Testis (tissue), 3 donors: Measurements from ENCODE around the gene VWA2. TPM values are rescaled to one million over a fixed set of nuclear protein-coding genes. Genes with fewer than 3 reads are reported as not detected.

Experiments
- DNase-seq: peaks from one replicate; pipeline ENCODE4 v3.0.0-alpha.2; 2019
- H3K27ac ChIP-seq, 2 donors: fragments of 200-600 bp; sonication (generic); one replicate each; pipeline ENCODE4 v1.5.1; 2019
- H3K27me3 ChIP-seq: fragments of 200-600 bp; sonication (generic); one replicate; pipeline ENCODE4 v1.5.1; 2019
- H3K36me3 ChIP-seq: fragments of 200-600 bp; sonication (generic); one replicate; pipeline ENCODE4 v1.5.1; 2017; ENCODE audit warnings: low read depth; ENCODE audit errors: missing control alignments
- H3K4me1 ChIP-seq: fragments of 200-600 bp; sonication (generic); one replicate; pipeline ENCODE4 v1.5.1; 2019
- H3K4me3 ChIP-seq, 2 donors: fragments of 200-600 bp; sonication (generic); one replicate each; pipeline ENCODE4 v1.5.1; 2017 to 2019
- H3K9me3 ChIP-seq: fragments of 200-600 bp; sonication (generic); one replicate; pipeline ENCODE4 v1.5.1; 2017
- CTCF ChIP-seq, 3 experiments: fragments of 450-650 bp in 2 of 3; fragments of 200-600 bp in 1 of 3; sonication (generic) in 1 of 3; IDR thresholded peaks; one replicate each; pipeline ENCODE4 v1.5.1; 2016 to 2019; ENCODE audit warnings: antibody characterized with exemption in 3 of 3, mild to moderate bottlenecking in 2 of 3, moderate library complexity in 1 of 3
- POLR2A ChIP-seq: fragments of 450-650 bp; IDR thresholded peaks from one replicate; pipeline ENCODE4 v1.6.1; 2017; ENCODE audit warnings: antibody characterized with exemption, mild to moderate bottlenecking, moderate library complexity
- WGBS, 2 donors: methylation state at CpG; one replicate each; pipeline ENCODE4 v1.1.5; 2018; 5-methylcytosine and 5-hydroxymethylcytosine counted together
- intact Hi-C: fragments of 100-400 bp; cut with DNase I; formaldehyde crosslinking; loops from one replicate; pipeline ENCODE4 v1.15.1; 2023; ENCODE audit warnings: low total_unique reads
- polyA plus RNA-seq: library from polyadenylated mRNA; stranded (reverse); fragments of 350-450 nt; fragmentation: Illumina TruSeq; extraction: RNeasy Lipid Tissue Mini Kit (QIAGEN cat#74804); gene quantifications from one replicate; pipeline ENCODE4 v1.2.3, GENCODE V29; 2014; ENCODE audit warnings: low read depth, low replicate concordance; ENCODE audit not compliant: insufficient read depth
- total RNA-seq, 2 donors: library from RNA; depleted of rRNA; stranded (reverse); fragments of >200 nt; gene quantifications; one replicate each; pipeline ENCODE4 v1.2.3, GENCODE V29; 2016

VWA2 gene
- total and polyA plus RNA-seq, 3 donors from 2014 or later: 2.4 to 2.6 (median 2.4) TPM

- whole genome bisulfite sequencing, 2 donors: 94% methylated on average over 2 of the region's 2 CpGs
- no peak overlapping the region for H3K4me3 ChIP-seq
- intact Hi-C loops: no loop called here
- no peaks in the 10 kb centered on the region for H3K9me3 ChIP-seq
- no peaks in the 10 kb centered on the region for H3K36me3 ChIP-seq
- TF ChIP-seq CTCF (IDR thresholded peaks at IDR 0.05) (no peak), POLR2A (no peak)
- no peak for DNase-seq
- no peaks in the 10 kb centered on the region for H3K4me1 ChIP-seq
- no peak overlapping the region for H3K27ac ChIP-seq
- no peaks in the 10 kb centered on the region for H3K27me3 ChIP-seq
Observed at GRCh38 chr10:114220281-114220680, 18.8 kb upstream of the VWA2 start.

- TF ChIP-seq POLR2A (no peak), CTCF (IDR thresholded peaks at IDR 0.05) (no peak)
- Histone ChIP-seq H3K36me3 (no peaks in the 10 kb centered on the region), H3K9me3 (no peaks in the 10 kb centered on the region), H3K27ac (no peak overlapping the region), H3K27me3 (no peaks in the 10 kb centered on the region), H3K4me3 (no peak overlapping the region), H3K4me1 (no peaks in the 10 kb centered on the region)
- intact Hi-C loops: no loop called here
- 87 to 88% methylated on average over 4 of the region's 4 CpGs for WGBS, 2 donors
- DNase-seq: no peak
Observed at GRCh38 chr10:114221235-114221634, 17.8 kb upstream of the VWA2 start.

GRCh38 chr10:114223066-114223465 is 16.0 kb upstream of the VWA2 start:
- Histone ChIP-seq H3K27me3 (no peaks in the 10 kb centered on the region), H3K36me3 (no peaks in the 10 kb centered on the region), H3K9me3 (no peaks in the 10 kb centered on the region), H3K27ac (no peak overlapping the region), H3K4me1 (no peaks in the 10 kb centered on the region), H3K4me3 (no peak overlapping the region)
- intact Hi-C loops: no loop called here
- 89 to 90% methylated on average over 3 to 4 of the region's 4 CpGs for WGBS, 2 donors
- DNase-seq: no peak
- no peak for TF ChIP-seq CTCF (IDR thresholded peaks at IDR 0.05)

- H3K4me3 ChIP-seq: no peak overlapping the region
- DNase-seq: no peak
- H3K27ac ChIP-seq: no peak overlapping the region
- intact Hi-C loops: no loop called here
- H3K4me1 ChIP-seq: no peaks in the 10 kb centered on the region
- WGBS, 2 donors: 64 to 69% methylated on average over 3 of the region's 3 CpGs
- H3K27me3 ChIP-seq: no peaks in the 10 kb centered on the region
- TF ChIP-seq CTCF (IDR thresholded peaks at IDR 0.05) (no peak), POLR2A (no peak)
- H3K36me3 ChIP-seq: no peaks in the 10 kb centered on the region
- no peaks in the 10 kb centered on the region for H3K9me3 ChIP-seq
Observed at GRCh38 chr10:114228156-114228555, 10.9 kb upstream of the VWA2 start.

DNA sequence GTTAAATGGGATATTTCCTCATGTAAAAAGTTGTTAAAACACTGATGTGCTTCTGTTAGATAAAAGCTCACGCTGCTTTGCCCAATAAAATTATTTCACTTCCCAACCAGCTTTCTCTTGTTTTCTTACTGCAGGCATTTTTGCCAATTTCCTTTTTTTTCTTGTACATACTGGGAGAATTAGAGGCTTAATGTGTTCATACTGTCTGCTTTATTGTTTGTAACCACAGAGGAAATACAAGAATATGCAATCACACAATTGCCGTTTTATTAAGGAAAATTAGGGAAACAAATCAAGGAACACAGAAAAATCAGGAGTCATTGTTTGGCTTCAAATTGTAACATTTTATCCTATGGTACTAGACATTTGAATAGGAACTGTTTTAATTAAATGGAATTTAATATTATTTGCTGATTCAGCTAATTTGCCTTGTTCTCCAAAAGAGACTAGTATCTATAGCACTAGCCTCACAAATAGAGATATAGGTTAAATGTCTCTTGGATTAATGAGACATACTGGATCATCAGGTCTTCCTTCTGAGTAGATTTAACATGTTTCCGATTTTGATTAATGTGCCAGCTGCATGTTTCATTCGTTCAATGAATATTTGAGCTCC is 6.4 kb upstream of the VWA2 start:
- no peak overlapping the region for H3K4me3 ChIP-seq

More for the DNA sequence above, 6.4 kb upstream of the VWA2 start:
- DNase-seq: no peak
- Histone ChIP-seq H3K36me3 (no peaks in the 10 kb centered on the region), H3K27ac (no peak overlapping the region), H3K4me1 (no peaks in the 10 kb centered on the region), H3K27me3 (no peaks in the 10 kb centered on the region), H3K9me3 (no peaks in the 10 kb centered on the region)
- intact Hi-C loops: no loop called here
- 64 to 73% methylated on average over 4 of the region's 4 CpGs for WGBS, 2 donors
- no peak for TF ChIP-seq POLR2A
- no peak for TF ChIP-seq CTCF (IDR thresholded peaks at IDR 0.05)
